WTC11 (cell line): ENCODE data around the gene PCDHGB4.
A peak's percentile ranks its signal among the peaks of the same experiment; 100 is the strongest.

Experiments used
- CREB1 ChIP-seq: sonication (generic); formaldehyde crosslinking; IDR thresholded peaks from 2 replicates; pipeline ENCODE4 v1.8.0; 2023; ENCODE audit warnings: mild to moderate bottlenecking, missing genetic modification reagents
- ESRRA ChIP-seq: sonication (generic); formaldehyde crosslinking; IDR thresholded peaks from 2 replicates; pipeline ENCODE4 v1.8.1; 2022; ENCODE audit warnings: mild to moderate bottlenecking, missing genetic modification reagents, borderline replicate concordance
- ETV6 ChIP-seq: sonication (generic); formaldehyde crosslinking; IDR thresholded peaks from 2 replicates; pipeline ENCODE4 v1.8.1; 2022; ENCODE audit warnings: mild to moderate bottlenecking, missing genetic modification reagents
- KAT7 ChIP-seq: sonication (generic); formaldehyde crosslinking; IDR thresholded peaks from 2 replicates; pipeline ENCODE4 v1.8.1; 2023; ENCODE audit warnings: missing genetic modification reagents, mild to moderate bottlenecking, borderline replicate concordance
- SOX15 ChIP-seq: fragments of 250-450 bp; sonication (Bioruptor Pico); IDR thresholded peaks from 2 replicates; pipeline ENCODE4 v1.9.0; 2021; ENCODE audit warnings: mild to moderate bottlenecking
- TF ChIP-seq, protein P1 (sequence below): sonication (generic); formaldehyde crosslinking; IDR thresholded peaks from 2 replicates; pipeline ENCODE4 v1.8.1; 2022; ENCODE audit warnings: missing genetic modification reagents, borderline replicate concordance
- TF ChIP-seq, protein P2 (sequence below): sonication (generic); formaldehyde crosslinking; IDR thresholded peaks from 2 replicates; pipeline ENCODE4 v1.8.0; 2022; ENCODE audit warnings: mild to moderate bottlenecking, missing genetic modification reagents
- TF ChIP-seq, protein P3 (sequence below): fragments of 200-600 bp; IDR thresholded peaks from 2 replicates; pipeline ENCODE4 v1.8.0; 2022; ENCODE audit warnings: antibody characterized with exemption
- TF ChIP-seq, protein P4 (sequence below): sonication (generic); formaldehyde crosslinking; IDR thresholded peaks from 2 replicates; pipeline ENCODE4 v1.8.1; 2022; ENCODE audit warnings: low read depth, missing genetic modification reagents, borderline replicate concordance
- TF ChIP-seq, protein P5 (sequence below): sonication (generic); formaldehyde crosslinking; IDR thresholded peaks from 2 replicates; pipeline ENCODE4 v1.8.1; 2023; ENCODE audit warnings: mild to moderate bottlenecking, missing genetic modification reagents, moderate library complexity

DNA sequence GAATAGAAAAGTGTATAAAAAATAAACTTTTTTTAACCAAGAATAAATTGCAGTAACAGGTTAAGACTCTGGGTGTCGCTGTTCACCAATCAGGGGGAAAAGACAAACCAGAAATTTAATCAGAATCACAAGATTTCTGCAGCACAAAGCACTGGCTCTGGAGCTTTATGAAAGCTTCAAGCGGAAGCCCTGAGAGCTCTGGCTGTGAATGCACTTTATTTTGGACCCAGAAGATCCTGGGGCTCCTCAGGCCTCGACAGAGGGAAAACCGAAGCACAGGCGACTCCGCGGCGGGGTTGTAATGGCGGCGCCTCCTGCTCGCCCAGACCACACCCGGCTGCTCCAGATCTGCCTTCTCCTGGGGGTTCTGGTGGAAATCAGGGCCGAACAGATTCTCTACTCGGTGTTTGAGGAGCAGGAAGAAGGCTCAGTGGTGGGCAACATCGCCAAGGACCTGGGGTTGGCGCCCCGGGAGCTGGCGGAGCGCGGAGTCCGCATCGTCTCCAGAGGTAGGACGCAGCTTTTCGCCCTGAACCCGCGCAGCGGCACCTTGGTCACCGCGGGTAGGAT is 32.5 kb upstream of the PCDHGB4 start, which contains the start of gene PCDHGA4:
- TF ChIP-seq, protein P1, sequence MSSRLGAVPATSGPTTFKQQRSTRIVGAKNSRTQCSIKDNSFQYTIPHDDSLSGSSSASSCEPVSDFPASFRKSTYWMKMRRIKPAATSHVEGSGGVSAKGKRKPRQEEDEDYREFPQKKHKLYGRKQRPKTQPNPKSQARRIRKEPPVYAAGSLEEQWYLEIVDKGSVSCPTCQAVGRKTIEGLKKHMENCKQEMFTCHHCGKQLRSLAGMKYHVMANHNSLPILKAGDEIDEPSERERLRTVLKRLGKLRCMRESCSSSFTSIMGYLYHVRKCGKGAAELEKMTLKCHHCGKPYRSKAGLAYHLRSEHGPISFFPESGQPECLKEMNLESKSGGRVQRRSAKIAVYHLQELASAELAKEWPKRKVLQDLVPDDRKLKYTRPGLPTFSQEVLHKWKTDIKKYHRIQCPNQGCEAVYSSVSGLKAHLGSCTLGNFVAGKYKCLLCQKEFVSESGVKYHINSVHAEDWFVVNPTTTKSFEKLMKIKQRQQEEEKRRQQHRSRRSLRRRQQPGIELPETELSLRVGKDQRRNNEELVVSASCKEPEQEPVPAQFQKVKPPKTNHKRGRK (CRISPR knock-in tag), result no peak
- TF ChIP-seq ETV6 (CRISPR knock-in tag), result no peak
- TF ChIP-seq KAT7 (CRISPR knock-in tag), result no peak
- TF ChIP-seq, protein P2, sequence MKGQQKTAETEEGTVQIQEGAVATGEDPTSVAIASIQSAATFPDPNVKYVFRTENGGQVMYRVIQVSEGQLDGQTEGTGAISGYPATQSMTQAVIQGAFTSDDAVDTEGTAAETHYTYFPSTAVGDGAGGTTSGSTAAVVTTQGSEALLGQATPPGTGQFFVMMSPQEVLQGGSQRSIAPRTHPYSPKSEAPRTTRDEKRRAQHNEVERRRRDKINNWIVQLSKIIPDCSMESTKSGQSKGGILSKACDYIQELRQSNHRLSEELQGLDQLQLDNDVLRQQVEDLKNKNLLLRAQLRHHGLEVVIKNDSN (CRISPR knock-in tag), result no peak
- TF ChIP-seq, protein P3, sequence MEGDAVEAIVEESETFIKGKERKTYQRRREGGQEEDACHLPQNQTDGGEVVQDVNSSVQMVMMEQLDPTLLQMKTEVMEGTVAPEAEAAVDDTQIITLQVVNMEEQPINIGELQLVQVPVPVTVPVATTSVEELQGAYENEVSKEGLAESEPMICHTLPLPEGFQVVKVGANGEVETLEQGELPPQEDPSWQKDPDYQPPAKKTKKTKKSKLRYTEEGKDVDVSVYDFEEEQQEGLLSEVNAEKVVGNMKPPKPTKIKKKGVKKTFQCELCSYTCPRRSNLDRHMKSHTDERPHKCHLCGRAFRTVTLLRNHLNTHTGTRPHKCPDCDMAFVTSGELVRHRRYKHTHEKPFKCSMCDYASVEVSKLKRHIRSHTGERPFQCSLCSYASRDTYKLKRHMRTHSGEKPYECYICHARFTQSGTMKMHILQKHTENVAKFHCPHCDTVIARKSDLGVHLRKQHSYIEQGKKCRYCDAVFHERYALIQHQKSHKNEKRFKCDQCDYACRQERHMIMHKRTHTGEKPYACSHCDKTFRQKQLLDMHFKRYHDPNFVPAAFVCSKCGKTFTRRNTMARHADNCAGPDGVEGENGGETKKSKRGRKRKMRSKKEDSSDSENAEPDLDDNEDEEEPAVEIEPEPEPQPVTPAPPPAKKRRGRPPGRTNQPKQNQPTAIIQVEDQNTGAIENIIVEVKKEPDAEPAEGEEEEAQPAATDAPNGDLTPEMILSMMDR, result peak; percentile 73
- no peak for TF ChIP-seq SOX15
- TF ChIP-seq, protein P4, sequence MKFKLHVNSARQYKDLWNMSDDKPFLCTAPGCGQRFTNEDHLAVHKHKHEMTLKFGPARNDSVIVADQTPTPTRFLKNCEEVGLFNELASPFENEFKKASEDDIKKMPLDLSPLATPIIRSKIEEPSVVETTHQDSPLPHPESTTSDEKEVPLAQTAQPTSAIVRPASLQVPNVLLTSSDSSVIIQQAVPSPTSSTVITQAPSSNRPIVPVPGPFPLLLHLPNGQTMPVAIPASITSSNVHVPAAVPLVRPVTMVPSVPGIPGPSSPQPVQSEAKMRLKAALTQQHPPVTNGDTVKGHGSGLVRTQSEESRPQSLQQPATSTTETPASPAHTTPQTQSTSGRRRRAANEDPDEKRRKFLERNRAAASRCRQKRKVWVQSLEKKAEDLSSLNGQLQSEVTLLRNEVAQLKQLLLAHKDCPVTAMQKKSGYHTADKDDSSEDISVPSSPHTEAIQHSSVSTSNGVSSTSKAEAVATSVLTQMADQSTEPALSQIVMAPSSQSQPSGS (CRISPR knock-in tag), result no peak
- no peak for TF ChIP-seq CREB1 (CRISPR knock-in tag)
- no peak for TF ChIP-seq ESRRA (CRISPR knock-in tag)
- TF ChIP-seq, protein P5, sequence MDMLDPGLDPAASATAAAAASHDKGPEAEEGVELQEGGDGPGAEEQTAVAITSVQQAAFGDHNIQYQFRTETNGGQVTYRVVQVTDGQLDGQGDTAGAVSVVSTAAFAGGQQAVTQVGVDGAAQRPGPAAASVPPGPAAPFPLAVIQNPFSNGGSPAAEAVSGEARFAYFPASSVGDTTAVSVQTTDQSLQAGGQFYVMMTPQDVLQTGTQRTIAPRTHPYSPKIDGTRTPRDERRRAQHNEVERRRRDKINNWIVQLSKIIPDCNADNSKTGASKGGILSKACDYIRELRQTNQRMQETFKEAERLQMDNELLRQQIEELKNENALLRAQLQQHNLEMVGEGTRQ, result no peak
